Lower lobe of right lung (tissue), 2 donors: ENCODE results near the gene CFAP46. TPM values are rescaled to one million over a fixed set of nuclear protein-coding genes. Genes with fewer than 3 reads are reported as not detected.
A peak's percentile ranks its signal among the peaks of the same experiment; 100 is the strongest.
"Not testable (repeated sequence)": the region's sequence is repeated elsewhere in the genome, so short reads cannot be mapped to it uniquely, and the experiment has no call there.

Source experiments
- ATAC-seq, 2 donors: fragments of 200-7000 bp; cut with Tn5 transposase; one replicate each; pipeline ENCODE4 v1.9.1; 2020 to 2022; ENCODE audit warnings: mild to moderate bottlenecking in 2 of 2, moderate library complexity in 2 of 2
- DNase-seq: peaks from one replicate; pipeline ENCODE4 v3.0.0-alpha.2; 2020
- H3K27ac ChIP-seq: fragments of 200-600 bp; one replicate; pipeline ENCODE4 v1.8.0; 2022
- H3K27me3 ChIP-seq: fragments of 200-600 bp; one replicate; pipeline ENCODE4 v1.8.0; 2022; ENCODE audit warnings: low read depth
- H3K36me3 ChIP-seq: fragments of 200-600 bp; one replicate; pipeline ENCODE4 v1.8.0; 2022; ENCODE audit warnings: mild to moderate bottlenecking
- H3K4me1 ChIP-seq: fragments of 200-600 bp; one replicate; pipeline ENCODE4 v1.8.0; 2022
- H3K4me3 ChIP-seq: fragments of 200-600 bp; one replicate; pipeline ENCODE4 v1.8.0; 2022; ENCODE audit warnings: mild to moderate bottlenecking
- H3K9me3 ChIP-seq: fragments of 200-600 bp; one replicate; pipeline ENCODE4 v1.8.0; 2022
- CTCF ChIP-seq: fragments of 200-600 bp; IDR thresholded peaks from one replicate; pipeline ENCODE4 v1.8.0; 2022; ENCODE audit warnings: antibody characterized with exemption, mild to moderate bottlenecking
- intact Hi-C: fragments of 100-400 bp; cut with DNase I; formaldehyde crosslinking; loops from one replicate; pipeline ENCODE4 v1.11.0; 2022
- total RNA-seq: library from RNA; stranded (reverse); fragmentation: NEBNext Ultra II Directional; extraction: Animal tissue kit (Norgen Biotek cat#: 25700); gene quantifications from one replicate; pipeline ENCODE4 v1.2.1, GENCODE V29; 2021
- donor health status: DM: no; HTN: yes; CAD: no; lungs with severe emphysema.

The CFAP46 gene
- total RNA-seq, 1 donor from 2014 or later: 9.0 TPM

DNA sequence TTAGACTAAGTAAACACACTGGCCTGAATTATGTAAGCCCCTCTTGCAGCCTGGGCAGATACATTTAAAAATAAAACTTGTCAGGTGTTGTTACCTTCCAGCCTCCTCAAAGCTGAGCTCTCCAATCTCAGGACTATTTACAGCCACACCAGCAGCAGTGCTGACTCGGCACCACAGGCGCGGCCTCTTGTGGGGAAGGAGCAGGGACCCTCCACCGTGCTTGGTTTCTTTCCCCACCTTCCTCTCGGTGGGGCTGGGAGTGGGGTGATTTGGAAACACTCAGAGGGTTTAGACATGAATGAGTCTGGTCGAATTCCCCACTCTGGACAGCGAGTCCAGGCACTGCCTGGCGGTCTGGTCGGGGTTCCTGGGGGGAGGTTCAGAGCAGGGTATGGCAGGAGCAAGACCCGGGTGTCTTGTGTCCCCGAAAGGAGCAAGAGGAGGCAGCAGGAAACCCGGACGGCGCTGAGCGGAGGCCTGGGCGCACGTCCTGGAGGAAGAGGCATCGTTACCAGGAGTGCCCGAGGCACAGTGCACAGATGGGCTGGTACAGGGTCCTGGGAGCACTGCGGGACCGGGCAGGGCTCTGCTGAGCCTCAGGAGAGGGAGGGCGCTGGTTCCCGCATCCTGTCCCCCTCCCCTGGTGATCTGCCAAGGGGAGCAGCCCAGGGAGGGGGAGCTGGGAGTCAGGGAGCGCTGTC lies 29.2 kb upstream of the CFAP46 start:
- peak in 1 of 2 donors; percentile 20 for ATAC-seq
- peaks cover 59% of the 10 kb centered on the region for H3K27me3 ChIP-seq
- intact Hi-C loops: no loop called here

GRCh38 chr10:132970641-132971438 lies 28.5 kb upstream of the CFAP46 start:
- Histone ChIP-seq H3K9me3 (no peaks in the 10 kb centered on the region), H3K4me3 (no peak overlapping the region), H3K27me3 (peaks cover 59% of the 10 kb centered on the region), H3K27ac (no peak overlapping the region), H3K4me1 (no peaks in the 10 kb centered on the region), H3K36me3 (no peaks in the 10 kb centered on the region)
- ATAC-seq: peak; percentile 15 to 47
- DNase-seq: no peak
- intact Hi-C loops: no loop called here
- no peak for TF ChIP-seq CTCF

More for the DNA sequence above, 29.2 kb upstream of the CFAP46 start:
- no peak for DNase-seq
- Histone ChIP-seq H3K9me3 (no peaks in the 10 kb centered on the region), H3K36me3 (no peaks in the 10 kb centered on the region), H3K4me3 (no peak overlapping the region), H3K27ac (no peak overlapping the region), H3K4me1 (no peaks in the 10 kb centered on the region)
- TF ChIP-seq CTCF: no peak

DNA sequence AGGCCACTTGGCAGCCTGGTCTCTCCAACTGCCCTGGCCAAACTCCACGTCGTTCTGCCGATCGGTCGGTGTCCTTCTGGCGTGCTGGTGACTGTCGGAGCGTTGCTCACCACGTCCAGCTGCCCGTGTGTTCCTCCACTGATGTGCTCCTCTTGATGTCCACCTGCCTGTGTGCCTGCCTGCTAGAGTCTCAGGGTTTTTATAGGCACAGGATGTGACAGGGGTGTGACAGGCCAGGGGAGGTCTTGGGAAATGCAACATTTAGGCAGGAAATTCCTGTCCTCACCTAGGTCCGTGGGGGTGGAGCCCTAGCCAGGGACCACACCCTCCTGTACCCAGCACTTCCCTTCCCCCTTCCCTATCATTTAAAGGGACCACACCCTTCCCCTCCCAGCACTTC lies 25.2 kb upstream of the CFAP46 start:
- no peaks in the 10 kb centered on the region for H3K9me3 ChIP-seq
- peaks cover 26% of the 10 kb centered on the region for H3K27me3 ChIP-seq
- no peak for TF ChIP-seq CTCF
- H3K4me3 ChIP-seq: no peak overlapping the region
- H3K36me3 ChIP-seq: no peaks in the 10 kb centered on the region
- no peak for DNase-seq
- H3K27ac ChIP-seq: no peak overlapping the region
- intact Hi-C loops: no loop called here
- peaks cover 4% of the 10 kb centered on the region for H3K4me1 ChIP-seq
- no peak for ATAC-seq

- Histone ChIP-seq H3K27ac (no peak overlapping the region), H3K4me3 (no peak overlapping the region)
Measured at GRCh38 chr10:132965411-132966057, 23.2 kb upstream of the CFAP46 start.

GRCh38 chr10:132964707-132965410 lies 22.5 kb upstream of the CFAP46 start:
- intact Hi-C loops, H3K9me3 ChIP-seq, H3K27me3 ChIP-seq, H3K36me3 ChIP-seq, DNase-seq, H3K27ac ChIP-seq: not testable (repeated sequence)
- H3K4me3 ChIP-seq: peak overlapping the region; percentile 36
- H3K4me1 ChIP-seq: peaks cover 12% of the 10 kb centered on the region
- ATAC-seq: peak in 1 of 2 donors; percentile 54

More at GRCh38 chr10:132965411-132966057, 23.2 kb upstream of the CFAP46 start:
- peaks cover 12% of the 10 kb centered on the region for H3K4me1 ChIP-seq
- no peaks in the 10 kb centered on the region for H3K9me3 ChIP-seq
- H3K27me3 ChIP-seq: peaks cover 6% of the 10 kb centered on the region
- intact Hi-C loops: no loop called here
- no peak for TF ChIP-seq CTCF
- DNase-seq (no peak), ATAC-seq (no peak)
- H3K36me3 ChIP-seq: no peaks in the 10 kb centered on the region
